C4-2B (cell line): ENCODE results near the gene AFAP1L1.

Experiments used
- H3K27ac ChIP-seq: fragments of 450-650 bp; 2 replicates; pipeline ENCODE4 v1.5.1; 2017
- ZFX ChIP-seq: fragments of 450-650 bp; IDR thresholded peaks from 2 replicates; pipeline ENCODE4 v1.6.1; 2017
- TF ChIP-seq, protein P1 (sequence below): fragments of 450-650 bp; conservative IDR thresholded peaks from 2 replicates; pipeline ENCODE4 v1.5.1; 2017; ENCODE audit warnings: mild to moderate bottlenecking

The AFAP1L1 gene

DNA sequence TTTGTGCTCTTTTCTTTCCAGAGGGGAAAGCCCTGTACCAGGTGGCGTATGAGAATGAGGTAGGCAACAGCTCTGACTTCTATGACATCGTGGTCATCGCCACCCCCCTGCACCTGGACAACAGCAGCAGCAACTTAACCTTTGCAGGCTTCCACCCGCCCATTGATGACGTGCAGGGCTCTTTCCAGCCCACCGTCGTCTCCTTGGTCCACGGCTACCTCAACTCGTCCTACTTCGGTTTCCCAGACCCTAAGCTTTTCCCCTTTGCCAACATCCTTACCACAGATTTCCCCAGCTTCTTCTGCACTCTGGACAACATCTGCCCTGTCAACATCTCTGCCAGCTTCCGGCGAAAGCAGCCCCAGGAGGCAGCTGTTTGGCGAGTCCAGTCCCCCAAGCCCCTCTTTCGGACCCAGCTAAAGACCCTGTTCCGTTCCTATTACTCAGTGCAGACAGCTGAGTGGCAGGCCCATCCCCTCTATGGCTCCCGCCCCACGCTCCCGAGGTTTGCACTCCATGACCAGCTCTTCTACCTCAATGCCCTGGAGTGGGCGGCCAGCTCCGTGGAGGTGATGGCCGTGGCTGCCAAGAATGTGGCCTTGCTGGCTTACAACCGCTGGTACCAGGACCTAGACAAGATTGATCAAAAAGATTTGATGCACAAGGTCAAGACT lies 96.5 kb downstream of the AFAP1L1 start:
- TF ChIP-seq ZFX, result no peak
- TF ChIP-seq, protein P1, sequence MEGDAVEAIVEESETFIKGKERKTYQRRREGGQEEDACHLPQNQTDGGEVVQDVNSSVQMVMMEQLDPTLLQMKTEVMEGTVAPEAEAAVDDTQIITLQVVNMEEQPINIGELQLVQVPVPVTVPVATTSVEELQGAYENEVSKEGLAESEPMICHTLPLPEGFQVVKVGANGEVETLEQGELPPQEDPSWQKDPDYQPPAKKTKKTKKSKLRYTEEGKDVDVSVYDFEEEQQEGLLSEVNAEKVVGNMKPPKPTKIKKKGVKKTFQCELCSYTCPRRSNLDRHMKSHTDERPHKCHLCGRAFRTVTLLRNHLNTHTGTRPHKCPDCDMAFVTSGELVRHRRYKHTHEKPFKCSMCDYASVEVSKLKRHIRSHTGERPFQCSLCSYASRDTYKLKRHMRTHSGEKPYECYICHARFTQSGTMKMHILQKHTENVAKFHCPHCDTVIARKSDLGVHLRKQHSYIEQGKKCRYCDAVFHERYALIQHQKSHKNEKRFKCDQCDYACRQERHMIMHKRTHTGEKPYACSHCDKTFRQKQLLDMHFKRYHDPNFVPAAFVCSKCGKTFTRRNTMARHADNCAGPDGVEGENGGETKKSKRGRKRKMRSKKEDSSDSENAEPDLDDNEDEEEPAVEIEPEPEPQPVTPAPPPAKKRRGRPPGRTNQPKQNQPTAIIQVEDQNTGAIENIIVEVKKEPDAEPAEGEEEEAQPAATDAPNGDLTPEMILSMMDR, result no peak
- H3K27ac ChIP-seq, result no peak overlapping the region

DNA sequence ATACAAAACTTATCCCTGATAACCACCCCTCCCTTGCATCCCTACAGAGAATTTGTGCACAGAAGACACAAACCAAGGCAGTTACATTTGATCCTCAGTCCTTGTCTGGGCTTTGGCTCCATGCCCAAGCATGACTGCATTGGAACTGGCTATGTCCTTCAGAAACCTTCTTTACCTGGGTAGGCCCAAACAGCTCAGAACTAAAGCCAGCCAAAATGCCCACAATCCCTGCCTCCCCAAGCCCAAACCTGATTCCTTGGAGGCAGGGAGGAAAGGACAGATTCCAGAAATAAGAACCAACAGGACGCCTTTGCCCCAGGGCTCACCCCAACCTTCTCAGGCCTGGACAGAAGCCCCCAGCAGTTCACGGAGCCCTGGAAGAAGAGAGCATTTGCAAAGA lies 99.2 kb downstream of the AFAP1L1 start:
- no peak for TF ChIP-seq ZFX
- TF ChIP-seq, protein P1, result no peak
- H3K27ac ChIP-seq, result no peak overlapping the region

DNA sequence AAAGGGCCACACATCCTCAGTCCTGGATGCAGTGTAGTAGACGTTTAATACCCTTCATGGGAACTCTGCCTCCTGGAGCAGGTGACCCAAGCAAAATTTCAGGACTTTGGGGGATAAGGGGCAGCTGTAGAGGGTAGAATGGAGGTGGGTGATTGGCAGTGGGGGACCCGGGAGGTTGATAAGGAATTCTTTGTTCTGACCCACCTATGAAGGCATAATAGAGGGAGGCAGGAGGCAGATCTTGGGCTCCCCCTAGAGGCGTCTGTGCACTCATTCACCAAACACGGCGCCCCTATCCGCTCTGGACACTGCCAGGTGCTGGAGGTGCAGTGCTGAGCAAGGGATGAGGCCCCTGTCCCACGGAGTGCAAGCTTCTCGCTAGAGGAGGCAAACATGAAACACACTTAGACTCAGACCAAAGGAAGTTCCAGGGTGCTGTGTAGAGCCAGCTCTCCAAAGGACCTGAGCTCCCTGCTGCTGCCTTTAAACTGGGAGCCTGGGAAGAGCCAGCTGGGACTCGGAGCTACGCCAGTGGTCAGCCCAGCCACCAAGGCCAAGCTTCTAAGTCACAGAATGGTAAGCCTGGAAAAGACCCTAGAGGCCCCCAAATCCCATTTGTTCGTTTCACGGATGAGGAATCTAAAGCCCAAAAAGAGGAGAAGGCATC lies 99.8 kb downstream of the AFAP1L1 start:
- no peak for TF ChIP-seq ZFX
- TF ChIP-seq, protein P1, result peak; percentile 95
- no peak overlapping the region for H3K27ac ChIP-seq

DNA sequence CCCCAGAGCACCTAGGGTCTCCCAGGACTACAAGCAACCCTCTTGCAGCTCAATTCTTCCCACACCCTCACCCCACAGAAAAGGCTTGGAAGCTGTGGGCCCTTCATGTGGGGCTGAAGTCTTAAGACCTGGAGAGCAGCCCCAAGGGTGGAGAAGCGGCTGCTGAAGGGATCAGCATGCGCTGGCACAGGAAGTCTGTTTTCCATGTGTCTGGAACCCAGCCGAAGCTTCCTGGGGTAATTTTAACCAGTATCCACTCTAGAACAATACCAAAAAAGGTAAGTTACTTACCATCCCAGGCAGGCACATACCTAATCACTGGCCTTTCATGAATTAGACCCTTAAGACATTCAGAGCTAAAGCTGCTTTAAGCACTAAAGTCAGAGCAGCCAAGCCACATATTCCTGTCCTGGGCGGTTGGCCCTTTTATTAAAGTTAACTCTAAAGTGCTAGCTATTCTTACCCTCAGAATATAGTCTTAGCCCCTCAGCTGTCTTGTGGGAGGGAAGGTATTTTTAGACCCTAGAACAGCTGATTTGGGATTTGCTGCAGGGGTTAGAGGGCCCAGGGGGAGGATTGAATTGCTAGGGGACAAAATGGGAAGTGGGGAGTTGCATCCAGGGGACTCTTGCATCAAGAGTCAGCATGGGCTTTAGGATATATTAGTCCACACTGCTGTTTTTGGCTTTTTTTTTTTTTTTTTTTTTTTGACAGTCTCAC lies 100.6 kb downstream of the AFAP1L1 start:
- no peak overlapping the region for H3K27ac ChIP-seq
- TF ChIP-seq, protein P1, result no peak
- no peak for TF ChIP-seq ZFX

DNA sequence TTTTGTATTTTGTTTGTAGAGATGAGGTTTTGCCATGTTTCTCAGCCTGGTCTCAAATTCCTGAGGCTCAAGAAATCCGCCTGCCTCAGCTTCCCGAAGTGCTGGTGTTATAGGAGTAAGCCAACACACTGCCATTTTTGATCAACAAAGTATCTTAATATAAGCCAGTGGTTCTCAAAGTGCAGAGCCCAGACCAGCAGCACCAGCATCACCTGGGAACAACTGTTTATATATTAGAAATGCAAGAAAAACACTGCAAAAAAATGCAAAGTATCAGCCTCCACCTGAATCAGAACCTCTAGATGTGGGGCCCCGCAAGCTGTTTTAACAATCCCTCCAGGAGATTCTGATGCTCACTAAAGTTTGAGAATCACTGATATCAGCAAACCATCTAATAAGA lies 101.3 kb downstream of the AFAP1L1 start:
- H3K27ac ChIP-seq, result no peak overlapping the region
- TF ChIP-seq, protein P1, result no peak
- TF ChIP-seq ZFX, result no peak

DNA sequence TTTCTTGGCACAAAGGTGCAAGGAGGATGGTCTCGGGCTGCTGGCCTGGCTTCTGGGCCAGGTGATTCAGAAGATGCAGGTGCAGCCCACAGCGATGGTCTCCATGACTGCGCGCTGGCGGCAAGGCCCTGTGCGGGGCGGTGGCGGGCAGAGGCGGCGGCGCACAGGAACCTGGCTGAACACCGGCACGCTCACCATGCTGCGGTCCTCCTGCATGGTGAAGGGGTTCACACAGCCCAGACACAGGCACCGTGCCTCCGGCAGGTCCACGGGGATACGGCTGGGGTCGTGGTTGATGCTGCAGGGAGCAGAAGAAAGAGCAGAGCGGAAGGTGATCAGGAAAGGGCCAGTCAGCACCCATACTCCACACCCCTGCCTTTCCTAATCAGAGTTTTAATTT lies 102.6 kb downstream of the AFAP1L1 start:
- H3K27ac ChIP-seq, result no peak overlapping the region
- TF ChIP-seq, protein P1, result no peak
- no peak for TF ChIP-seq ZFX

DNA sequence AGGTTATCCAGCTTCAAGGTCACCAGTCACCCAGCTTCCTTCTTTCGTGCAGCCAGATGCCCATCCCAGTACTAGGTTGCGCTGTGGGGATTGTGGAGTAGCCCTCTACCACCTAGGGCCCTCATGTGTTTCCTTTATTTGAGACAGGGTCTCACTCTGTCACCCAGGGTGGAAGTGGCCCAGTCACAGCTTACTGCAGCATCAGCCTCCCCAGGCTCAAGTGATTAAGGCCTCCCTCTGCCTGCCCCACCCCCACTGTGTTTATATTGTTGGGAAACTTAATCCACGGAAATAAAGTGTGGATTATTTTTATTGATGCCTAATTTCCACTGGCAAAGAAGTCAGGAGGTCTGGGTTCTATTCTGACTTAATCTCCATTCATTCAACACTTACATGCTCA lies 103.1 kb downstream of the AFAP1L1 start:
- TF ChIP-seq, protein P1, result no peak
- TF ChIP-seq ZFX, result no peak
- no peak overlapping the region for H3K27ac ChIP-seq
